ENCODE measurements around the gene SLIT1.
A peak's percentile ranks its signal among the peaks of the same experiment; 100 is the strongest.

SLIT1 gene

DNA sequence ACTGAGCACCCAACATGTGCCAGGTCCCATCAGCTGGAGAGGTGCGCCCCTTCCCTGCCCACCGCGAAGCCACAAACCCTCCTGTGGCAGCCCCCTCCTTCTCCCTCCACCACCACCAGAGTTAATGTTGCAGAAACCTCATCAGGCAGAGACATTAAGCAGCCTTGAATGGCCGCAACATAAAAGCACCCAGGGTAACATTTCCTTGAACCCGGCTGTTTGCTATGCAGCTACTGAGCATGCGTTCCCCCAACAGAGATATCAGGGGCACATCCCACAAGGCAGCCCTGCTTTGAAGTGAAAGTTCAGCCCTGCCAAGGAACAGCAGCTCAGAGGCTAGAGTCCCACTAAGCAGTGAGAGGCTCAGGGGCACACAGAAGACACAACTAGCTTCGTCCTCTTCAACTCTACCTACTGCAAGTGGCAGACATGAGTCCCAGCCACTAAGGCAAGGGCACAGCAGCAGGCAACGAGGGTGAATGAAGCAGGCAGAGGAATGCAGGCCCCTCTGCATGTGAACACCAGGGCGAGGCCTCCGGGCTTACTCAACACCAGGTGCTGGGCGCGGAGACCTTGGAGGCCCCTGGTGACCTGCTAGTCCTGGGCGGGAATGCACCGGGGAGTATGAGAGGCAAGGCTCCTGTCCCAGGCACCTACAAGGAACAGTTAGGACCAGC, 107.4 kb downstream of the SLIT1 start:
- DNase-seq, result no peak

DNA sequence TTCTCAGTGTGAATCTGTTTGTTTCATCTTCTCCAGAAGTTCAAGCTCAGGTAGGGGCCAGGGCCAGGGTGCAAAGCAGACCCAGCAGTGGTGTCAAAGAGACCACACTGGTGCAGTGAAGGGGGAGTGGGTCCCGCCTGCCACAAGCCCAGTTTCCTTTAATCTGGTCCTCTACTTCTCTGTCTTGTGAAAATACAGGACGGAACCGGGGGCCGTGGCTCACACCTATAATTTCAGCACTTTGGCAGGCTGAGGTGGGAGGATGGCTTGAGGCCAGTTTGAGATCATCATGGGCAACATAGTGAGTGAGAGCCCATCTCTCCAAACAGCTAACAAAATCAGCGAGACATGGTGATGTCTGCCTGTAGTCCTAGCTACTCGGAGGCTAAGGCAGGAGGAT, 109.0 kb downstream of the SLIT1 start:
- no peak for DNase-seq

DNA sequence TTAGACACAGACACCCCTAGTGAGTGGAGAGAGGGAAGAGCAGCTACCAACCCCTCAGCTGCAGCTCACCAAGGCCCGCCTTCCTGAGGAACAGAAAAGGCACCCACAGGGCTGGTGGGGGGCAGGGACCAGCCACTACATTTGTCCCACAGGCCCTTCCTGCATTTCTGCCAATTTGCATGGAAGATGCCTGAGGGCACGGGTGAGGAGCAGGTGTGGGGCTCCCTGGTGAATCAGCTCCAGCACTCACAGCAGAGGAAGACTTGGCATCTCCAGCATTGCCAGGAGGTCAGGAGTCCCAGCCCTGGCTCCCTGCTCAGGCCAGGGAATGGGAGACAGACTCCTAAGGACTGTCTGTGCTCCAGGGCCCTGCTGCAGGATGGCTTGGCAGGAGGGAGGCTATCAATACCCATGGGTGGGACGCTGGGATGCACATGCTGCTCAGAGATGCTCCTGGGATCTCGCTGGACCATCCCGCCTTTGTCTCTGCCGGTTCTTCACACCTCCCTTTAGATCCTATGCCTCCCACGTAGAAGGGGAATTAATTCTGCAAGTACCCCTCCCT, 109.7 kb downstream of the SLIT1 start:
- no peak for DNase-seq

DNA sequence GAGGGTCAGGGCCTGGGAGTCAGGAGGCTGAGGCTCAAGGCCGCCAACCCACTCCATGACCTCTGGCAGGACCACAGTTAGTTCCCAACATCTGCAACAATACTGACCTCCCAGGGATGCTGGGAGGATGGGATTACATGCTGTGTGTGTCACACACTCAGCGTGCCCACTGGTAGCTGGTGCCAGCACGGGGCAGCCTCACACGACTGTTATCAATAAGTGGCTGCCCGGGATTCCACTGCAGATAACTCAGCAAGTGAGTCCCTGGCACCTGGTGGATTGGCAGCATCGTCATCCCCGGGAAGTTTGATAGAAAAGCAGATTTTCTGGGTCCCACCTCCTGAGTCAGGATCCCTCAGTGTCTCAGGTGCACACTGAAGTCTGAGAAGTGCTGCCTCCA, 110.3 kb downstream of the SLIT1 start:
- no peak for DNase-seq

DNA sequence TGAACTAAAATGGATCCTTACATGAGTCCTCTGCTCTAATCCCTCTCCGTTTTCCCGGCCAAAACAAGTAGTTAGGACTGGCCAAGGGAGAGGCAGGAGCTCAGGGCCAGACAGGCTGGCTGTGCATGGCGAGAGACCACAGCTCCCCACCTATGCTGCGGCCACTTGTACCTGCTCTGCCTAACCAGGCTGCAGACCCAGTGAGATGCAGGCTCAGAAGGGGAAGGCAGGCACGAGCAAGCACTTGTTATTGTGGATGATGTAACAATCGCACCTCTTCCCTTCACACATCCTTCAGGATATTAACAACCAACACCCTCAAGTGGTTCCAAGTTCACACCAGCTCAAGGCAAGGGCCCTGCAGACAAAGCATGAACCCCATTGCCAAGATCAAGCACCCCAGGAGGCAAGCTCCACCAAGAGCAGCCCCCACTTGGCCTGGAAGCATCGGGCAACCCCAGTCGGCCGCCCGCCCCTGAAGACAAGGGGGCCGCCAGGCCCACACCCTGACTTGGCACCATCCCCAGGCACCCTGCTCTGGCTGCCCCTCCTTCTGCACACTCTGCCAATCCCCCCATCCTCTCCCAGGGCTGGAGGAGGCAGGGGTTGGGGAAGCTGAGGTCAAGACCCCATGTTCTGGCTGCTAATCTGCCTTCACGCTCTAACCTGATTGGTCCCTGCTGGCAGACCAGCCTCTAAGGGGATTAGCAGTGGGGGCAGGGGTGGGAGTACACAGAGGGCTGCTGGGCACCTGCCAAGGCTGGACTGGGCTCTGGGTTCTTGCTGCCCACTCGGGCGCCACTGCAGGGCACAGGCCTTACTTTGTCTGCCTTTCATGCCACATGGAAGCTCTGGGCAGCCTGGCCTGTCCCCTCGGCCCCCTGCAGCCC, 111.3 kb downstream of the SLIT1 start:
- no peak for DNase-seq

DNA sequence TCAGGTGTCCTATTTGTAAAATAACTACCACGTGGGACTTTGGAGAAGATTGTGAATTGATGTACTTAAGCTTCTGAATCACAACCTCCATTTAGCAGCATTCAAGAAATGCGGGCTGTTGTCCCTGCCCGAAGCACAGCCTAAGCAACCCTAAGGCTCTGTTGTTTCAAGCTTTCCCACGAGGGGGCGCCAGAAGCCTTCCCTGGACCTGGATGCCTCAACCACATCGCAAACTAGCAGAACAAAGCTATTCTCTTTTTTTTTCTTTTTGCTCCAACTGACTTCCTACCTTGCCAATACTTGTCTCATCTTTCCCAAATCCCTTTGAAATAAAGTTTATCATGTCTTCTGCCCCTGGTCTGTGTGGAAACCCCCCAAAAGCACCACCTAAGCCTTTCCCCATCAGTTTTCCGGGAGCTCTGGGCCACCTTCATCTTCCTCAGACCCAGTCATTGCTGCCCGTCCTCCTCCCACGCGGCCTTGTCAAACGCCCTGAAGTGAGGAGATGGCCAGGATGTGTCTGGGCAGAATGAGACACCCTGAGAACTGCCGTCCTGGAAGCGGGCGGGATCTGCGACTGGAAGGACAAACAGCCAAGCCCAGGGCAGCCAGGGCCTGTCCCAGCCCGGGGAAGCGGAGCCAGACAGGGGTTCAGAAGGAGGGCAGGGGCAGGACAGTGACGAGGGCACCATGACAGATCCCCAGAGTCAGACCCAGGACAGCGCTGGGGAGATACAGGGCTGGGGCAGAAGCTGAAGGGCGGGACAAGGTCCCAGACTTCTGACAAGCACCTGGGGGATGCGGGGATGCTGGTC, 112.7 kb downstream of the SLIT1 start:
- peak; percentile 27 to 55 for DNase-seq

DNA sequence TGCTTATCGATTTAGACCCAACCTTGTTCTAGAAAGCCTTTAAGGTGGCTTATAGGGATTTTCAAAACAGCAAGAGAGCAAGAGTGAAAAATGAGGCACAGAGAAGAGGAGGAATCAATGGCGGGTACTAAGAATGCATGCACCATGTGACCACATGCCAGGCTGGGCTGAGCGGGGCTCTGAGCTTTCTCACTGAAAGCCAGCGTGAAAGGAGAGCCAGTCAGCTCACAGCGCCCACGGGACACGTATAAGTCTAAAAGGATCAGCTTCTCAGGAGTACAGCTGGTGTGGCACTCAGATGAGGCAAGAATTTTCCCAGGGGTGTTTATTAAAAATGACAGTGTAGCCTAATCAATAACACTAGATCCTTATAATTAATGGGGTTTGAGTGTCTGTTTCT, 114.3 kb downstream of the SLIT1 start:
- DNase-seq, result no peak

DNA sequence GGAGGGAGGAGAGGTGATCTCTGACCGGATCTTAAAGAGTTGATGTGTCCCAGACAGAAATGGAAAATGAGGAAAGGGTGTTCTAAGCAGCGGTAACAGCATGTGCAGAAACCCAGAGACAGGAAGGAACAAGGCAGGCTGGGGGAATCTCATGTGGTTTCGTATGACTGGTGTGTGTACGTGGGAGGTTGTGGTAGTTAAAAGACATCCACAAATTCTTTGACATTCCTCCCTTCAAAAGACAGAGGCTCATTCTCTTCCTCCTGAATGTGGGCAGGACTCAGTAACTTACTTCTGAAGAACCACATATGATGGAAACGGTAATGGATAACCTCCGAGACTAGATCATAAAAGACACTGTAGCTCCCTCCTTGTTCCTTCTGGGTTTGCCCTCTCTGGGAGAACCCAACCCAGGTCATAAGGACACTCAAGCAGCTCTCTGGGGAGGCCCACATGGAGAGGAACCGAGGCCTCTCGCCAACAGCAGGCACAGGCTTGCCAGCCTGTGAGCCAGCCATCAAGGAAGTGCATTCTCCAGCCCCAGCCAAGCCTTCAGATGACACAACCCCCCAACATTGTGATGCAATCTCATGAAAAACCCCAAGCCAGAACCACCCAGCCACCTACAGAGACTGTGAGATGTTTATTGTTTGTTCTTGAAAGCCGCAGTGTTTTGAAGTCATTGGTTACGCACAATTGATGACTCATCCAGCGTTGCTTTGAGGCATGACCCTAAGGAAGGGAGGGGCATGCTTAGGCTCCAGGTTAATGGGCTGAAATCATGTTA, 116.0 kb downstream of the SLIT1 start:
- no peak for DNase-seq

DNA sequence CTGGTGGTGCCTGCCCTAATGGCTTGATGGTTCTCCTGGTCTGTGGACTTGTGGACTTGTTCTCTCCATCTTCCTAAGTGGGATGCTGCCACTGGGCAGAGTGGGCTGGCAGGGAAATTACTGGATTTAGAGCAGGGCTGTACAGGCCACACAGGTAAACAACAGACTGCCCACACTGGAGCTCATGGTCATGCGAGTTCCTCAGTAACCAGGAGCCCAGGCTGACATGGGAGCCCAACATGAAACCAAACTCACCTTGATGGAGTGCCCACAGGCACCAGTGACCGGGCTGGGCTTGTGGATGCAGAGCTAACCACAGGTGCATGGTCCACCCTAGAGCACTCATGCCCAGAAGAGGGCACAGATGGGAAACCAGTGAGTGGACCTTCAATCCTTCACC, 116.7 kb downstream of the SLIT1 start:
- DNase-seq, result no peak

DNA sequence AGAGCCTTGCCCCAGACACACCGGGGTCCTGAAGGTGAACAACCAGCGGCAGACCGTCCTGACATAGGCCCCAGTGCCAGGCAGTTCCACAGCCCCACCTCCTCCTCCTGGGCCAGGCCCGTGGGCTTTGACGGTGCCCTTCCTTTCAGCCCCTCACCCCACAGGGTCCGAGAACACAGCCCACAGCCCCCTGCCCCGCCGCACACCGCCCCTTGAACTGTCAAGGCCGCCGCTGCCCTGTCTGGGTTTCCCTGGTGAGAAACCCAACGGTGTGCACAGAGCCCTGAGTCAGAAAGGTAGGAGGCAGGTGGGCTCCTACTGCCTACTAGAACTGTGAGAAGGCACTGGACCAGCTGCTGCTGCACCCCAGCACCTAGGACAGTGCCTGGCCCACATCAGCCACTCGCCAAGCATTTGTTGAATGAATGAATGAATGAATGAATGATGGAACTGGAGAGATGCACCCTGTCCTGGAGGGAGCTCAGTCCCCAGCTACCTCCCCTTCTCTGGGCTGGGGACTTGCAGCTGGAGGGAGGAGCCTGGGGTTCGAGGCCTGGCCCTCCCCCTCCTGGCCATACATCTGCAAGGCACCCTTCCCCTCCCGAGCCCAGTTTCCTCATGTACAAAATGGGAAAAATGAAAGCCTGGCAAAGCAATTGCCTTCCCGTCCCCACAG, 117.9 kb downstream of the SLIT1 start:
- no peak for DNase-seq

DNA sequence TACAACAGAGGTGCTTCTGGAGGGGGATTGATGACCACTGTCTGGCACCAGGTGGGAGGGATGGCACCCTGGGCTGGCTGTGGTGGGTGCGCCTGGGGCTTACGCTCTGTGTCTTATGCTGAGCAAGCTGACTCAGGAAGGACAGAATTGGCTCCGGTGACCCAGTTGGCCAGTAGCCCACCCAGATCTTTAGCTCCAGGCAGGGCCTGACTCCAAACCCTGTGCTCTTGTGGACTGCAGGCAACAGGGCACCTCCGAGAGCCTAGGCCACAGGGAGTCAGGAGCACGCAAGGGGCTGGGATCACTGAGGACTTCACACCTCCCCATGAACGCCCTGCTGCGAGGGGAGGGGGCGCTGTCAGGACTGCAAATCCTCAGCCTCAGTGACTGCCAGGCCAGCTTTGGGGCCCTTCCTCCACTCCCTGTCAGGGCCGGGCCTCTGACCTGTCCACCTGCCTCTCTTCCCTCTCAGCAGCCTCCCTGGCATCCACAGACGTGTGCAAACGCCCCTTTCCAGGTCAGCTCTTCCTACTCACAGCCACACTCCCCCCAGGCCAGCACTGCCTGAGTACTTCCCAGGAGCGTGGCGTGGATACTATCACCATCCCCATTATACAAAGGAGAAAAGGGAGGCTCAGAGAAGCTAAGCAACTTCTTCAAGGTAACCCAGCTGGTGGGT, 118.7 kb downstream of the SLIT1 start:
- DNase-seq, result no peak

DNA sequence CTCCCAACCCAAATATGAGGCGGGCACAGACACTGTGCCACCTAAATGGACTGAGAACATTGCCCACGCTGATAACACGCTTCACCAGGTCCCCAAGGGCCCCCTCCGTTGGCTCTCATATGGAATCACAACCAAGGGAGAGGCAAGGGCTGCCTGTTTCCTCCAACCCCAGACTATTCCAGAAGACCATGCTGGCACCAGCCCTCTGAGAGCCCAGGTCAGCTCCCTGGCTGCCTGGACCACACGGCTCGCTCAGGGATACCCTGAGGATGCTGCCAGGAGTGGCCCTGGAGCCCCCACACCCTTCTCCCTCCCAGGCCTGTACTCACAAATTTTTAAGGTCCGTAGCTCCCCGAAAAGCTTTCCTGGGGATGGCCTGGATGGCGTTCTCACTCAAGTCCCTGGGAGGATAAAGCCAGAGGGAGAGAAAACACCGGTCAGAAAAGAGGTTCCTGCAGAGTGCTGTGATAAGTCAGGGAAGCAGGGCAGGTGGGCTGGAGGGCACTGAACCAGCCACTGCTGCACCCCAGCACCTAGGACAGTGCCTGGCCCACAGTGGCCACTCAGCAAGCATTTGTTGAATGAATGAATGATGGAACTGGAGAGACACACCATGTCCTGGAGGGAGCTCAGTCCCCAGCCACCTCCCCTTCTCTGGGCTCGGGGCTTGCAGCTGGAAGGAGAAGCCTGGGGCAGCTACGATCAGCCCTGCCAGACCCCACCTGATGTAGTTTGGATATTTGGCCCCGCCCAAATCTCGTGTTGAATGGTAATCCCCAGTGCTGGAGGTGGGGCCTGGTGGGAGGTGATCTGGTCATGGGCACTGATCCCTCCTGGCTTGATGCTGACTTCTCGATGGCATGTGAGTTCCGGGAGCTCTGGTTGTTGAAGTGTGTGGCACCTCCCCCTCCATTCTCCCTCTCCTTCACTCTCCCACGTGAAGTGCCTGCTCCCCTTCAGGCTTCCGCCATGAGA, 119.8 kb downstream of the SLIT1 start:
- DNase-seq, result no peak

DNA sequence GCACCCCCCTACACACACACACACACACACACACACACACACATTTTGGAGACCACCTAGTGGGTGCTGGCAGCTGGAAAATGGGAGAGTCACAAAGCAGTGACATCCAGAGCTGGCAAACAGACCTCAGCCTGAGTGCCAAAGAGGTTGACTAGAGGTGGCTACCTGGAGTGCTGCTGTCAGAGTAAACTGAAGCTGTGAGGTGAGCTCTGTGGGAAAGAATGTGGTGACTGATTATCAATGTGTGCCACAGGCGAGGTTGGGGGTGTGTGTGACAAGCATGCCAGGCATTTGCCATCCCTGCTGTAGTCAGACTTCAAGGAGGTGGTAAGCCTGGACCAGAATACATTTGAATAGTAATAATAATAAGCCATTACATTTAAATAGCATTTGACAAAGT, 120.6 kb downstream of the SLIT1 start:
- no peak for DNase-seq

DNA sequence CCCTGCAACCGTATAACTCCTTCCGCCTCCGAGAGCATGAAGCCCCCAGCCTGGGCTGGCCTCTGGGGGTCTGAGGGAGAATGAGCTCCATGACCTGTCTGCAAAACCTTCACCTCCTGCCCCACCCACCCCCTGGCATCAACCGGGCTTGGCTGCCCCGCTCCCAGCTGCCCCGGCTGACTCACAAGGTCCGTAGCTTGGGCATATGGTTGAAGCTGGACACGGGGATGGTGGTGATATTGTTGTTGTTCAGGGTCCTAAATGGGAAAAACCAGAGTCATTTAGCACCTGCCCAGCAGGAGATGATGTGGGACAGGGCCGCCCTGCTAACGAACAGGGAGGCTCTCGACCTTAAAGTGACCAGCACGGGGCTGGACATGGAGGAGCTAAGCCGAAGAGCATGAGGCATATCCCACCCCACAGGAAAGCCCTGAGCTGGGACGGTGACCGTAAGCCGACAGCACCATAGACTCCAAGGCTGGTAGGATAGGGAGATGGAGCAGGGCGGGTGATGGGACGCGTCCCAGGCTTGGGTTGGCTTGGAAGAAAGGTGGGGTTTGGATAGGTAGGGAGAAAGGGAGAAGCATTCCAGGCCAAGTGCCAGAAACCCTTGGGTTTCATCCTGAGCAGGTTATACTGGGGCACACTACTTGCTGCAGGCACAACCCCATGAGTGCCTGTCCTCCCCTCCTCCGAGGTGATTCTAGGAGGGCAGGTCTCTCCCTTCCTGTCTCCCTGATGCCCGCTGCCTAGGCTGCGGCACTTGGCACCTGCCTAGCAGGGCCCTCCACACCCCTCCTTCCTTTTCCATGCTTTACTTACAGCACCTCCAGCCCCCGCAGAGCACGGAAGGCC, 121.5 kb downstream of the SLIT1 start:
- DNase-seq, result no peak

DNA sequence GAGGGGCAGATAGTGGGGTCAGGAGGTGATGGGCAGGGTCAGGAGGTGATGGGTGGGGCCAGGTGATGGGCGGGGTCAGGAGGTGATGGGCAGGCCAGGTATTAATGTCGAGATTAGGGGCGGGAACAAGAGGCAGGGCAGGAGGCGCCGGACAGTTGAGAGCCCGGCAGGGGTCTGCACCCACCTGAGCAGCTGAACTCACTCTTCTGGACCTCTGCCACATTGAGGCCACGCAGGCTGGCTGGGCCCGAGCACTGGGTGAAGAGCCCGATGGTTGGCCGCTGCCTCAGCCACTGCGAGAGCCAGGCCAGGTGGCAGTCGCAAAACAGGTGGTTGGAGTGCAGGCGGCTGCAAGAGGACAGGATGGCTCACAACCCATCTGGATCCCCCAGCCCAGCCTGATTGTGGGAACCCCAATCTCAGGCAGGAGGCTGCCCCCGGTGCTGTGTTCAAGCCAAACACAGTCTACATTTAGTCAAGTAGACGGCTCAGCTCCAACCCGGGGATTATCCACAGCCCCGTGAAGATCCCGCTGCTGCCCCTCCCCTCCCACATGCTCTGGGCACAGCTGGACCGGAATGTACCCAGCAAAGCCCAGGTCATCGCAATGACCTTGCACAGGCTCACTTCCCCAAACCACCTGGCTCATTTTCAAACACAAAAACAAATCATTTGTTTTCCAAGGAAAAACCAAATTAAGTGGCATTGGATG, 122.3 kb downstream of the SLIT1 start:
- DNase-seq, result no peak

DNA sequence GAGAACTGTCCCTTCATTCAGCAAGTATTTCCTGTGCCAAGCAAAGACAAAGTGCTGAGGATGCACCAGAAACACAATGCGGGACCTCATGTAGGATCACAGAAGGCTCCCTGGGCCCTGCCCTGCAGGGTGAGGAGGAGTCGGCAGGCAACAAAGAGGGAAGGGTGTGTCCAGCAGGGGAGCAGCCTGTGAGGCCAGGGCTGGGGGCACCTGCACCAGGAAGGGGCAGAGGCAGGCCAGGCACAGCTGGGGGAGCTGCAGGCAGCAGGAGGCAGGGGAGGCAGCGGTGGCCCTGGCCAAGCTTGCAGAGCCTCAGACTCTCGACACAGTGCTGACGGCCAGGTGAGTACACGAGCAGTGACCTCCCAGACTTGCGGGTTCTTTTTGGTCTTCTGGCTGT, 123.3 kb downstream of the SLIT1 start:
- DNase-seq, result no peak

DNA sequence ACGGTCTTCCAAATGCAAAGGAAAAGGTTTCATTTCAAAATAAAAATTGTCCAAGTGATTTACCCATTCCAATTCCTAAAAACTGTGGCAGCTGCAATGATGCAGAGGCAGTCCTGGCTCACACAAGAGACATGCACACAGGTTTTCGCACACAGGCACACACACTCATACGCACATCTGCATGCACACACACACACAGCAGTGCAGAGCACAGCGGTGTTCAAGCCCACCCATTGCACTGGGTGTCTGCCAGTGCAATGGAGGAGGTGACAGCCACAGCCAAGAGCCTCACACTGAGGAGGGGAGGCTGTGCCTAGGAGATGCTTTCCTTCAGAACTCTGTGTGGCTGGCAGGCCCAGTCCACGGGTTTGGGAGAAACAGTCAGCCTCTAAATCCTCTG, 123.7 kb downstream of the SLIT1 start:
- no peak for DNase-seq

DNA sequence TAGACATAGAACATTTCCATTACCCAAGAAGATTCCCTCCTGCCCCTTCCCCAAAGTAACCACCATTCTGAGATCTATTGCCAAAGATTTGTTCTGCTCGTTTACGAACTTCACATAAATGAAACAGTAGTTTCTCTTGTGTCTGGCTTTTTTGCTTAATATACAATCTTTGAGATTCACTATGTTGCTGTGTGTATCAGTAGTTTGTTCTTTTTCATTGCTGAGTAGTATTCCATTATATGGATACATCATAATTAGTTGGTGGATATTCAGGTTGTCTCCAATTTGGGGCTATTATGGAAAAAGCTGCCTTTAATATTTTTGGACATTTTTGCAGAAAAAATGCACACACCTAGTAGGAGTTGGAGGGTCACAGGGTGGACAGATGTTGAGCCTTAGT, 124.3 kb downstream of the SLIT1 start:
- no peak for DNase-seq
